ENCODE results near the gene DUS2.
"Not testable (repeated sequence)": the region's sequence is repeated elsewhere in the genome, so short reads cannot be mapped to it uniquely, and the experiment has no call there.

DUS2 gene

GRCh38 chr16:67998779-67999688 lies 24.1 kb upstream of the DUS2 start, which contains the start of gene DPEP2:
TSS of gene DPEP2 (minus strand) at chr16:67999484. CDS start at chr16:67993212, 6,272 bp downstream.
- peak; percentile 82 for DNase-seq

GRCh38 chr16:67999985-68000384 lies 23.1 kb upstream of the DUS2 start:
- DNase-seq = peak; percentile 42

- no peak for DNase-seq
Measured at GRCh38 chr16:68000450-68000849, 22.6 kb upstream of the DUS2 start.

GRCh38 chr16:68003031-68003430 lies 20.1 kb upstream of the DUS2 start:
- no peak for DNase-seq

GRCh38 chr16:68005211-68005610 lies 17.9 kb upstream of the DUS2 start:
- DNase-seq = no peak

GRCh38 chr16:68005786-68006286 lies 17.2 kb upstream of the DUS2 start:
- peak; percentile 88 for DNase-seq

GRCh38 chr16:68009157-68009735 lies 13.8 kb upstream of the DUS2 start:
- no peak for DNase-seq

- not testable (repeated sequence) for DNase-seq
Measured at GRCh38 chr16:68009872-68010271, 13.2 kb upstream of the DUS2 start.

- no peak for DNase-seq
Measured at GRCh38 chr16:68013440-68013839, 9.6 kb upstream of the DUS2 start.

- DNase-seq = no peak
Measured at GRCh38 chr16:68015681-68016080, 7.4 kb upstream of the DUS2 start, which contains the start of gene DPEP2NB. TSS of gene DPEP2NB (minus strand) at chr16:68015911. CDS start at chr16:68015770, 141 bp downstream.

- DNase-seq = no peak
Measured at GRCh38 chr16:68019167-68019680, 3.9 kb upstream of the DUS2 start.

GRCh38 chr16:68021490-68021889 lies 1.6 kb upstream of the DUS2 start:
- no peak for DNase-seq

GRCh38 chr16:68022278-68022727 lies 781 bp upstream of the DUS2 start:
- DNase-seq = no peak

GRCh38 chr16:68028996-68029395 lies 5.9 kb downstream of the DUS2 start:
- DNase-seq = no peak

GRCh38 chr16:68030108-68030507 lies 7.0 kb downstream of the DUS2 start:
- not testable (repeated sequence) for DNase-seq

GRCh38 chr16:68031951-68032350 lies 8.9 kb downstream of the DUS2 start:
- DNase-seq = no peak

GRCh38 chr16:68033101-68033500 lies 10.0 kb downstream of the DUS2 start:
- no peak for DNase-seq

GRCh38 chr16:68035227-68035626 lies 12.1 kb downstream of the DUS2 start:
- DNase-seq = no peak

GRCh38 chr16:68037841-68038597 lies 14.9 kb downstream of the DUS2 start:
- DNase-seq = no peak

GRCh38 chr16:68040506-68041288 lies 17.6 kb downstream of the DUS2 start:
- DNase-seq = peak; percentile 77

- DNase-seq = peak; percentile 80
Measured at GRCh38 chr16:68041783-68042182, 18.7 kb downstream of the DUS2 start.

GRCh38 chr16:68046106-68046505 lies 23.0 kb downstream of the DUS2 start:
- DNase-seq = no peak
